Amniotic stem cell (primary cell): ENCODE results near the gene AKR1A1.

Experiments
- DNase-seq: peaks from one replicate; lab custom pipeline; 2025; lab: John Stamatoyannopoulos, UW

Gene AKR1A1

DNA sequence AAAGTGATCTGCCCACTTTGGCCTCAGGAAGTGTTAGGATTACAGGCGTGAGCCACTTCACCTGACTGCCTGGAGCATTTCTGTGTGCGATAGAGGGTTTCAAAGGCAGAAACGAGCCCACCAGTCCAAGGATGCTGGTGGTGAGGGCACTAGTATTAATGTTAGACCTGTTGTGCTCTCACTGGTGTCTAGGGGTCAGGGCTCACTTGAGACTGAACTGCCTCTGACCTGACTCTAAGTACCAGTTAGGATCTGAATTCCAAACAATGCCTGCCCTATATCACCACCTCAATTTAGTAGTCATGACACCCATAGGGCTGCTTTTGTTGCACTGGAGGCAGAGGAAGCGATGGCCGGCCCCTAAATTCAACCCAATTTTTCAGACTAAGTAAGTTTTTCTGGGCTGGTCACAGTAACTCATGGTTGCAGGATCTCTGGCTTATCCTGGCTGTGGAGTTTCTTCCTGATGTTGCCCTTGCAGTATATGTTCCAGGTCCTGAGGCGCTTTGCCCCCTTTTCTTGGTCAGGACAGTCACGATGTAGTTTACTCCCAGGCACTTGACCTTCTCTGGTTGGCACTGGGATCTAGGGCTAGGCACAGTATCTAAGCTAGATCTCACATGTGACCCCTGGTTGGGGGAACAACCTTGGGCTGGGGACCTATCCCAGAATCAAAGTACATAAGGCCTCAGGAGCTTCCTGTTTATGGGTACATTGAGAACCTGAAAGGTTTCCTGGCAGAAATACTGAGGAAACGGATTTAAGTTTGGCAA is 68.7 kb downstream of the AKR1A1 start:
- no peak for DNase-seq
